Motor neuron (in vitro differentiated cells): ENCODE data around the gene POU3F1. TPM values are rescaled to one million over a fixed set of nuclear protein-coding genes. Genes with fewer than 3 reads are reported as not detected.

Source experiments
- ATAC-seq, 8 experiments: fragments of 200-7000 bp; cut with Tn5 transposase; replicated peaks in 6 of 8; 2 replicates each; pipeline ENCODE4 v1.8.0; 2021; ENCODE audit warnings: mild to moderate bottlenecking in 8 of 8, moderate library complexity in 8 of 8
- H3K27ac ChIP-seq, 2 donors: fragments of 250-450 bp; sonication (Bioruptor Pico); 2 replicates each; pipeline ENCODE4 v1.9.0; 2021; ENCODE audit warnings: antibody characterized with exemption in 2 of 2, mild to moderate bottlenecking in 2 of 2, moderate library complexity in 1 of 2
- H3K4me1 ChIP-seq, 2 donors: fragments of 250-450 bp; sonication (Bioruptor Pico); replicated peaks in 1 of 2; 2 replicates each; pipeline ENCODE4 v1.6.1; 2021; ENCODE audit warnings: antibody characterized with exemption in 2 of 2, mild to moderate bottlenecking in 2 of 2, moderate library complexity in 1 of 2
- H3K4me3 ChIP-seq, 5 donors: fragments of 250-450 bp; sonication (Bioruptor Pico); 2 replicates each; pipeline ENCODE4 v1.9.0; 2021; ENCODE audit warnings: antibody characterized with exemption in 5 of 5, mild to moderate bottlenecking in 5 of 5, moderate library complexity in 4 of 5
- WGBS, 10 experiments: fragments of 450-650 bp; shearing (Covaris generic); methylation state at CpG; one replicate each; pipeline ENCODE4 v1.0.0; 2022; 5-methylcytosine and 5-hydroxymethylcytosine counted together
- in situ Hi-C, 9 experiments: fragments of 400-800 bp; cut with MboI; loops; one replicate each; pipeline ENCODE4 v1.15.0; 2021; ENCODE audit warnings: low sequenced_read_pairs in 9 of 9, low pct_unique_long_range_greater_than_20kb in 2 of 9; ENCODE audit not compliant: unreplicated experiment in 9 of 9
- total RNA-seq, 8 experiments: library from RNA; unstranded; fragments of 300-600 nt; gene quantifications; 2 replicates each; pipeline versions ENCODE4 v1.2.3 to v1.2.4, GENCODE V29; 2022

The POU3F1 gene
- total RNA-seq, 8 experiments from 2014 or later = 0.91 to 7.6 (median 3.3) TPM

GRCh38 chr1:38028671-38029070, 17.9 kb downstream of the POU3F1 start:
- H3K4me1 ChIP-seq = peaks cover 35 to 43% of the 10 kb centered on the region in 2 donors
- H3K4me3 ChIP-seq = no peak overlapping the region
- in situ Hi-C loops = loop anchor here in 8 of 9 experiments (10.0 to 25.0 kb wide), 5 partner anchors 459 to 809 kb away; no protein-coding TSS in a partner anchor
- H3K27ac ChIP-seq = no peak overlapping the region
- WGBS, 10 experiments = 20 to 100% (median 61%) methylated on average over 1 of the region's 2 CpGs; no CpG with 5 or more reads in 6 of the 10 experiments
- peak in 5 of 8 experiments; percentile 0 to 7 (median 4) for ATAC-seq

DNA sequence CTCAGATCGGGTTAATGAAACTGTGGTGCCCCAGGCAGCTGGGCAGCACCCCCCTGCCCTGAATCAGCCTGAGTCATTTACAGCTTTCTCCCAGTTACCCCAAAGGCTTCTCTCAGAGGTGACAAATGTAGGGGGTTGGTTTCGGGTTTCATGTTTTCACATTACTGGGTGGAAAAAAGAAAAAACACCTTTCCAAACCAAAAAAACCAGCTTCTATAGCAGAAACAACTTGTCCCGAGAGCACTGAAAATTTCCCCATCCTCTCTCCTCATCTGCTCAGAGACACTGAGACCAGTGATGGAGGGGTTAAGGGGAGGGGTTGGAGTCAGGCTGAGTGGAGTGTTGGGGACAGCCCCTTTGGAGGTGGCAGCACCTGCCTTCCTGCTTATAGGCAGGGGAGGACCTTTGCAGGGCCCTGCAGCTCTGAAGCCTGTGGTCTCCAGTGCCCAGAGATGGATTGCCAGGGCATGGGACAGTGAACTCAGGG, 18.4 kb downstream of the POU3F1 start:
- no peak overlapping the region for H3K27ac ChIP-seq
- H3K4me3 ChIP-seq = no peak overlapping the region
- H3K4me1 ChIP-seq = peaks cover 35 to 43% of the 10 kb centered on the region in 2 donors
- in situ Hi-C loops = loop anchor here in 8 of 9 experiments (10.0 to 25.0 kb wide), 5 partner anchors 459 to 809 kb away; no protein-coding TSS in a partner anchor
- peak in 1 of 8 experiments; percentile 2 for ATAC-seq
- 17 to 87% (median 70%) methylated on average over 1 to 3 of the region's 3 CpGs; no CpG with 5 or more reads in 5 of the 10 experiments for WGBS, 10 experiments

GRCh38 chr1:38027201-38028104, 19.1 kb downstream of the POU3F1 start:
- ATAC-seq = no peak
- WGBS, 10 experiments = 29 to 100% (median 83%) methylated on average over 1 to 13 of the region's 19 CpGs; no CpG with 5 or more reads in 2 of the 10 experiments
- H3K4me1 ChIP-seq = peaks cover 35 to 43% of the 10 kb centered on the region in 2 donors
- no peak overlapping the region for H3K4me3 ChIP-seq
- in situ Hi-C loops = loop anchor here in 8 of 9 experiments (10.0 to 25.0 kb wide), 5 partner anchors 460 to 810 kb away; no protein-coding TSS in a partner anchor
- H3K27ac ChIP-seq = no peak overlapping the region

DNA sequence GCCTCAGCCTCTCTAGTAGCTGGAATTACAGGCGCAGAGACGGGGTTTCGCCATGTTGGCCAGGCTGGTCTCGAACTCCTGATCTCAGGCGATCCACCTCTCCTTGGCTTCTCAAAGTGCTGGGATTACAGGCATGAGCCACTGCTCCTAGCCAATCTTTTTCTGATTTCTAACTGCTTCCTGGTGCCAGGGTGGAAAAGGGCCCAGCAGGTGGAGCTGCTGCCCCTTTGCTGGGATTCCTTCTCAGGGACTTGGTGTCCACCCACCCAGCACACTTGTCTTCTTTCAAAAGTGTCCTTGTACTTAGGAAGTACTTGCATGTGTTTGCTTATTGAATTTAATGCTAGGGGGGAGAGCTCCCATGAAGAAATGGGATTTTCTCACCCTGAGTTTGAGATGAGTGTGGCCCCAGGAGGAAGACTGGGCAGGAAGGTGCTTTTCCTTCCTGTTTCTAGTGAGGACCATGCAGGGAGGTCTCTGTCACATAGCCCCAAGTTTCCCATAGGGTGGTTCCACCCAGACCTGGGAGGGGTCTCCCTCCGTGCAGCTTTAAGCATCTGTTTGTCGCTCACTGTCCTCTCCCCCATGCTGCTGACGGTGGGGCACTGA, 19.9 kb downstream of the POU3F1 start:
- peak in 4 of 8 experiments; percentile 9 to 49 (median 10) for ATAC-seq
- in situ Hi-C loops = loop anchor here in 8 of 9 experiments (10.0 to 25.0 kb wide), 5 partner anchors 461 to 811 kb away; no protein-coding TSS in a partner anchor
- Histone ChIP-seq H3K4me3 (no peak overlapping the region), H3K4me1 (peaks cover 35 to 43% of the 10 kb centered on the region in 2 donors), H3K27ac (no peak overlapping the region)
- 61 to 100% (median 70%) methylated on average over 1 to 6 of the region's 8 CpGs; no CpG with 5 or more reads in 3 of the 10 experiments for WGBS, 10 experiments

- WGBS, 10 experiments = 90 to 100% (median 95%) methylated on average over 2 to 6 of the region's 6 CpGs; no CpG with 5 or more reads in 3 of the 10 experiments
Measured at GRCh38 chr1:38025664-38026063, 20.9 kb downstream of the POU3F1 start.

DNA sequence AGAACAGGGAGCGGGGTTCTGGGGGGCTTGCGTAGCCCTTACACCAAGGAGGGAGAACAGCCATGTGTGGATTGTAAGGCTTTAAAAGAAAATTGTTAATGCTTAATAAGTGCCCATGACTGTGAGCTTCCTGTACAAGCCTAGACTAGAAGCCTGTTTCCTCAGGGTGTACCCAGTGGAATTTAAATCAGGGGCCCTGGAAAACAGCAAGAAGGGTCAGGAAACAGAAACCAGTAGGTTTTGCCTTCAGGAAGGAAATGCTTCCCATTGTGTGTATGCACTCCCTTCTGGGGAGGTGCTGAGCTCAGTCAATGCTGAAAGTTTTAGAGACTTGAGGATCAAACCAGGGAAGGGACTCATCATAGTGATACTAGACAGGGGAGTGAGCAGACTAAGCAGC, 21.4 kb downstream of the POU3F1 start:
- ATAC-seq = no peak
- peaks cover 23 to 30% of the 10 kb centered on the region in 2 donors for H3K4me1 ChIP-seq
- in situ Hi-C loops = loop anchor here in 8 of 9 experiments (10.0 to 25.0 kb wide), 5 partner anchors 462 to 812 kb away; no protein-coding TSS in a partner anchor
- H3K4me3 ChIP-seq = no peak overlapping the region
- WGBS, 10 experiments = 87 to 100% (median 93%) methylated on average over 2 of the region's 2 CpGs; no CpG with 5 or more reads in 5 of the 10 experiments
- no peak overlapping the region for H3K27ac ChIP-seq

More at GRCh38 chr1:38025664-38026063, 20.9 kb downstream of the POU3F1 start:
- Histone ChIP-seq H3K4me3 (no peak overlapping the region), H3K4me1 (peaks cover 27 to 34% of the 10 kb centered on the region in 2 donors), H3K27ac (no peak overlapping the region)
- in situ Hi-C loops = loop anchor here in 8 of 9 experiments (10.0 to 25.0 kb wide), 5 partner anchors 462 to 812 kb away; no protein-coding TSS in a partner anchor
- ATAC-seq = no peak

GRCh38 chr1:38022810-38023209, 23.8 kb downstream of the POU3F1 start:
- 80 to 100% (median 93%) methylated on average over 1 to 3 of the region's 3 CpGs; no CpG with 5 or more reads in 1 of the 10 experiments for WGBS, 10 experiments
- no peak for ATAC-seq
- H3K4me1 ChIP-seq = peaks cover 0 to 6% of the 10 kb centered on the region in 2 donors
- H3K4me3 ChIP-seq = no peak overlapping the region
- no peak overlapping the region for H3K27ac ChIP-seq
- in situ Hi-C loops = loop anchor here in 3 of 9 experiments (5.0 to 10.0 kb wide), 2 partner anchors 804 to 812 kb away; no protein-coding TSS in a partner anchor

- ATAC-seq = no peak
- Histone ChIP-seq H3K27ac (no peak overlapping the region), H3K4me1 (peaks cover 0 to 3% of the 10 kb centered on the region in 2 donors), H3K4me3 (no peak overlapping the region)
- in situ Hi-C loops = loop anchor here in 3 of 9 experiments (5.0 to 10.0 kb wide), 2 partner anchors 805 to 813 kb away; no protein-coding TSS in a partner anchor
- WGBS, 10 experiments = 80 to 100% (median 93%) methylated on average over 1 to 5 of the region's 5 CpGs; no CpG with 5 or more reads in 2 of the 10 experiments
Measured at GRCh38 chr1:38021969-38022368, 24.6 kb downstream of the POU3F1 start.

DNA sequence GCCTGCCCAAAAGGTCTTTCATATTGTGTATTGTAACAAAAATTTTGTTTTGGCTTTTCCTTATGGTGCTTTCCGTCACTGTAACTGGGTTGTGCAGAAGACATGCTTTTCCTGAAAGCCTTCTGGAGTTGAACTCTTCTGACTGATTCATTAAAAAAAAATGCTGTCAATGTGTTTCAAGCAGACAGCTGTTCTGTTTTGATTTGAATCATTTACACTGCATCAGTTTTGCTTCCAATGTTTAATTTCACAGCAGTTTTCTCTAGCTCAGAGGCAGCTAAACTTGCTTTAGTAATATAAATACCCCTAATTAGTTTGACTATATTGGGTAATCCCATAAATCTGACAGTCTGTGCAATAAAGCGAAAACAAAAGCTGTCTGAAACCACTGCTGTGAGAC, 26.2 kb downstream of the POU3F1 start:
- in situ Hi-C loops = loop anchor here in 3 of 9 experiments (5.0 to 10.0 kb wide), 2 partner anchors 807 to 814 kb away; no protein-coding TSS in a partner anchor
- ATAC-seq = no peak

GRCh38 chr1:38018864-38019343, 27.7 kb downstream of the POU3F1 start:
- in situ Hi-C loops = no loop called here
- Histone ChIP-seq H3K4me1 (peaks cover 2 to 6% of the 10 kb centered on the region in 2 donors), H3K27ac (no peak overlapping the region), H3K4me3 (no peak overlapping the region)
- peak in 2 of 8 experiments; percentile 42 to 63 for ATAC-seq
- 47 to 100% (median 86%) methylated on average over 2 to 6 of the region's 6 CpGs for WGBS, 10 experiments

More for the DNA sequence above, 26.2 kb downstream of the POU3F1 start:
- Histone ChIP-seq H3K4me3 (no peak overlapping the region), H3K27ac (no peak overlapping the region), H3K4me1 (no peaks in the 10 kb centered on the region)
- 60 to 100% (median 95%) methylated on average over 1 to 2 of the region's 2 CpGs; no CpG with 5 or more reads in 1 of the 10 experiments for WGBS, 10 experiments

DNA sequence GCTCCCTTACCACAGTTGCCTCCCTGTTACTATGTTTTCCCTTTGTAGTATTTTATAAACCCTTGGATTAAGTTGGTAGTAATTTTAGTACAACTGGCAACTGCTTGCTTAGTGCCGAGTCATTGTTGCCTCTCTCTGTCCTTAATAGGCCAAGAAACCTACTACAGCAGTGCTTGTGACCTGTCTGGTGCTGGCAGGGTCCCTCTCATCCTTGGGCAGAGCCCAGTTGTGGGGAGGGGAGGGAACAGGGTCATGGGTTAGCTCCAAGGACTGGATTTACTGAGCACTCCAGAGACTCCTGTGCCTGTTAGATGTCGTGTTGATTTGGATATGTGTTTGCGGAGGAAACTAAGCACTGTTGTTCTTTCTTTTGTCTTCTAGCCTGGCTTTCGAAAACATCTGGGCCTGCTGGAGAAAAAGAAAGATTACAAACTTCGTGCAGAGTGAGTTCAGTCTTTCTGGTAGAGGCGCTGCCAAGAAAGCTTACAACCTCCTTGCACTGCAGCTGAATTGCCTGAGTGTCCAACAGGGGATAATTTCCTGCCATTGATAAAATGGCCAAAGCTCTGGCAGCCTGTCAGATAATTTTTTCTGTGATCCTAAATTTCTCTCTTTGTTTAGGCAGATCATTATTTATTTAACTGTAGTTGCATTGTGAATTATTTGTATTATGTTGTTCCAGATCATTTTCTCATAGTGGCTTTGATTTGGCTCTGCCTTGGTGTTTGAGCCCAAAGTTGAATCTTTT, 30.4 kb downstream of the POU3F1 start:
- in situ Hi-C loops = no loop called here
- Histone ChIP-seq H3K4me1 (peaks cover 14 to 15% of the 10 kb centered on the region in 2 donors), H3K27ac (no peak overlapping the region), H3K4me3 (no peak overlapping the region)
- ATAC-seq = no peak
- WGBS, 10 experiments = 40 to 100% (median 83%) methylated on average over 1 to 6 of the region's 6 CpGs; no CpG with 5 or more reads in 3 of the 10 experiments
